H1 (cell line): ENCODE results near the gene HACL1. TPM values are rescaled to one million over a fixed set of nuclear protein-coding genes. Genes with fewer than 3 reads are reported as not detected.

Source experiments
- CBX5 ChIP-seq: fragments of 300-800, 300-1000 bp; sonication (generic); IDR thresholded peaks from 2 replicates; pipeline ENCODE4 v1.7.1; 2016; ENCODE audit warnings: antibody characterized with exemption, low read length, low read depth
- CEBPB ChIP-seq: IDR thresholded peaks from 2 replicates; pipeline ENCODE4 v1.6.1; 2012; ENCODE audit warnings: low read depth, low read length
- KDM1A ChIP-seq: fragments of 200-600, 300-600 bp; sonication (generic); IDR thresholded peaks from 2 replicates; pipeline ENCODE4 v1.7.1; 2016; ENCODE audit warnings: mild to moderate bottlenecking, low read length, borderline replicate concordance
- RXRA ChIP-seq: IDR thresholded peaks from 2 replicates; pipeline ENCODE4 v1.6.1; 2011; ENCODE audit warnings: low read depth, mild to moderate bottlenecking, low read length, moderate library complexity; ENCODE audit not compliant: insufficient read depth
- TAF1 ChIP-seq: IDR thresholded peaks from 2 replicates; pipeline ENCODE4 v1.6.1; 2011; ENCODE audit warnings: mild to moderate bottlenecking, low read depth, low read length
- TAF7 ChIP-seq: optimal IDR thresholded peaks from 2 replicates; pipeline ENCODE3; 2011; ENCODE audit warnings: low read depth, mild to moderate bottlenecking, inconsistent platforms, low read length, moderate library complexity, borderline replicate concordance
- polyA plus RNA-seq, 7 experiments: library from polyadenylated mRNA; depleted of rRNA in 3 of 7; stranded (reverse) in 5 of 7; unstranded in 2 of 7; fragments of >200 nt in 5 of 7; fragments of 200-250 nt in 2 of 7; gene quantifications; 1 replicate in 5 of 7; 2 replicates in 1 of 7; 4 replicates in 1 of 7; pipeline versions ENCODE4 v1.2.1 to v1.2.3, GENCODE V29; 2011 to 2013; ENCODE audit warnings: missing spikeins in 2 of 7, mixed read lengths in 2 of 7
- total RNA-seq: library from RNA; stranded (reverse); fragmentation: NEBNext Ultra II Directional; extraction: Animal tissue kit (Norgen Biotek cat#: 25700); gene quantifications from 2 replicates; pipeline ENCODE4 v1.2.1, GENCODE V29; 2021

The HACL1 gene
- total and polyA plus RNA-seq, 2 of the 8 experiments (the other 6 are each of a cell fraction or from before 2014, with no cell fraction given), result 38.2 to 46.0 TPM

- TF ChIP-seq RXRA (no peak), CEBPB (no peak), TAF7 (no peak), TAF1 (no peak), CBX5 (no peak), KDM1A (no peak)
- TF ChIP-seq, all 59 proteins: peak for 0
Observed at GRCh38 chr3:15638193-15638890, 37.0 kb upstream of the HACL1 start (continued).
